ENCODE data around the gene FRMD4A.

GRCh38 chr10:13773496-13774170 is 557.1 kb downstream of the FRMD4A start:
- TF ChIP-seq, protein P1, sequence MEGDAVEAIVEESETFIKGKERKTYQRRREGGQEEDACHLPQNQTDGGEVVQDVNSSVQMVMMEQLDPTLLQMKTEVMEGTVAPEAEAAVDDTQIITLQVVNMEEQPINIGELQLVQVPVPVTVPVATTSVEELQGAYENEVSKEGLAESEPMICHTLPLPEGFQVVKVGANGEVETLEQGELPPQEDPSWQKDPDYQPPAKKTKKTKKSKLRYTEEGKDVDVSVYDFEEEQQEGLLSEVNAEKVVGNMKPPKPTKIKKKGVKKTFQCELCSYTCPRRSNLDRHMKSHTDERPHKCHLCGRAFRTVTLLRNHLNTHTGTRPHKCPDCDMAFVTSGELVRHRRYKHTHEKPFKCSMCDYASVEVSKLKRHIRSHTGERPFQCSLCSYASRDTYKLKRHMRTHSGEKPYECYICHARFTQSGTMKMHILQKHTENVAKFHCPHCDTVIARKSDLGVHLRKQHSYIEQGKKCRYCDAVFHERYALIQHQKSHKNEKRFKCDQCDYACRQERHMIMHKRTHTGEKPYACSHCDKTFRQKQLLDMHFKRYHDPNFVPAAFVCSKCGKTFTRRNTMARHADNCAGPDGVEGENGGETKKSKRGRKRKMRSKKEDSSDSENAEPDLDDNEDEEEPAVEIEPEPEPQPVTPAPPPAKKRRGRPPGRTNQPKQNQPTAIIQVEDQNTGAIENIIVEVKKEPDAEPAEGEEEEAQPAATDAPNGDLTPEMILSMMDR (IDR thresholded peaks at IDR 0.05; ENCODE audit: insufficient read depth, low read length, poor library complexity, severe bottlenecking) = no peak
- no peak for TF ChIP-seq EZH2phosphoT487 (conservative IDR thresholded peaks at IDR 0.05; ENCODE audit: low read length)

All from SU-DHL-6 (cell line).